Measurements from ENCODE around the gene OPA3. TPM values are rescaled to one million over a fixed set of nuclear protein-coding genes. Genes with fewer than 3 reads are reported as not detected.

The OPA3 gene
- total RNA-seq, 1 experiment from 2014 or later = 10.1 TPM

GRCh38 chr19:45592366-45592765 lies 7.8 kb upstream of the OPA3 start:
- POLR2A ChIA-PET = no interaction called here
- Mint-ChIP-seq H3K4me1 (peaks cover 16% of the 10 kb centered on the region), H3K27ac (no peak overlapping the region), H3K36me3 (no peaks in the 10 kb centered on the region), H3K27me3 (ENCODE audit: low read depth) (peaks cover 72% of the 10 kb centered on the region), H3K9me3 (no peaks in the 10 kb centered on the region), H3K4me3 (no peak overlapping the region)
- TF ChIP-seq, protein P1, sequence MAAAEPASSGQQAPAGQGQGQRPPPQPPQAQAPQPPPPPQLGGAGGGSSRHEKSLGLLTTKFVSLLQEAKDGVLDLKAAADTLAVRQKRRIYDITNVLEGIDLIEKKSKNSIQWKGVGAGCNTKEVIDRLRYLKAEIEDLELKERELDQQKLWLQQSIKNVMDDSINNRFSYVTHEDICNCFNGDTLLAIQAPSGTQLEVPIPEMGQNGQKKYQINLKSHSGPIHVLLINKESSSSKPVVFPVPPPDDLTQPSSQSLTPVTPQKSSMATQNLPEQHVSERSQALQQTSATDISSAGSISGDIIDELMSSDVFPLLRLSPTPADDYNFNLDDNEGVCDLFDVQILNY (CRISPR knock-in tag; IDR thresholded peaks at IDR 0.05) = no peak
- no peak for TF ChIP-seq ERG (CRISPR knock-in tag; IDR thresholded peaks at IDR 0.05)
- no peak for TF ChIP-seq CREM (CRISPR knock-in tag; IDR thresholded peaks at IDR 0.05)
- no peak for TF ChIP-seq ATF3 (CRISPR knock-in tag; conservative IDR thresholded peaks at IDR 0.05)
- no peak for TF ChIP-seq ZNF317 (CRISPR knock-in tag; IDR thresholded peaks at IDR 0.05; ENCODE audit: borderline replicate concordance, low read depth)
- TF ChIP-seq ZNF138 (CRISPR knock-in tag; conservative IDR thresholded peaks at IDR 0.05) = no peak
- no peak for TF ChIP-seq SP1 (CRISPR knock-in tag; conservative IDR thresholded peaks at IDR 0.05)
- TF ChIP-seq, protein P2, sequence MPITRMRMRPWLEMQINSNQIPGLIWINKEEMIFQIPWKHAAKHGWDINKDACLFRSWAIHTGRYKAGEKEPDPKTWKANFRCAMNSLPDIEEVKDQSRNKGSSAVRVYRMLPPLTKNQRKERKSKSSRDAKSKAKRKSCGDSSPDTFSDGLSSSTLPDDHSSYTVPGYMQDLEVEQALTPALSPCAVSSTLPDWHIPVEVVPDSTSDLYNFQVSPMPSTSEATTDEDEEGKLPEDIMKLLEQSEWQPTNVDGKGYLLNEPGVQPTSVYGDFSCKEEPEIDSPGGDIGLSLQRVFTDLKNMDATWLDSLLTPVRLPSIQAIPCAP (CRISPR knock-in tag; IDR thresholded peaks at IDR 0.05) = no peak
- no peak for TF ChIP-seq GABPB1 (CRISPR knock-in tag; IDR thresholded peaks at IDR 0.05)
- no peak for TF ChIP-seq ZNF512 (CRISPR knock-in tag; IDR thresholded peaks at IDR 0.05; ENCODE audit: borderline replicate concordance)
- no peak for TF ChIP-seq ZNF671 (CRISPR knock-in tag; IDR thresholded peaks at IDR 0.05)
- TF ChIP-seq KAT7 (CRISPR knock-in tag; IDR thresholded peaks at IDR 0.05; ENCODE audit: borderline replicate concordance) = no peak
- no peak for TF ChIP-seq PREB (CRISPR knock-in tag; IDR thresholded peaks at IDR 0.05; ENCODE audit: borderline replicate concordance)
- TF ChIP-seq SOX15 (CRISPR knock-in tag; IDR thresholded peaks at IDR 0.05) = no peak
- TF ChIP-seq NFATC4 (CRISPR knock-in tag; IDR thresholded peaks at IDR 0.05) = no peak
- TF ChIP-seq OVOL2 (CRISPR knock-in tag; IDR thresholded peaks at IDR 0.05; ENCODE audit: borderline replicate concordance) = no peak
- TF ChIP-seq ZNF219 (CRISPR knock-in tag; IDR thresholded peaks at IDR 0.05; ENCODE audit: borderline replicate concordance) = no peak
- CTCF ChIA-PET = interaction anchor here (2.6 kb wide), 1 partner anchor 50 kb away, joined by 86 read pairs; no protein-coding TSS in a partner anchor
- no peak for ATAC-seq
- no peak for DNase-seq (ENCODE audit: low spot score)

DNA sequence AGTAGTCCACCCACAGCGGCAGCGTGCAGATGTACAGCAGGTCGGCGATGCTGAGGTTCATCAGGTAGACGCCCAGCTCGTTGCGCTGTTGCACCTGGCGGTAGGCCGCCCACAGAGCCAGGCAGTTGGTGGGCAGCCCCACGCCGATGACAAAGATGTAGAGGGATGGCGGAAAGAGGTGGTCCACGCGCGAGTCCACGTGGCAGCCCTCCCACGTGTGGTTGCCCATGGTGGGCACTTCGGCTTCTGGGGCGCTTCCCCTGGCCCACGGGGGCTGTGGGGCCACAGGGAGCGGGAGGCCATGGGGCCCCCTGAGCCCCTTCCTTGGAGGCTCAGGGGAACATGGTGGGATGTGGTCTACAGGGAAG lies 7.0 kb upstream of the OPA3 start:
- Mint-ChIP-seq H3K4me1 (peaks cover 8% of the 10 kb centered on the region), H3K9me3 (no peaks in the 10 kb centered on the region), H3K27me3 (ENCODE audit: low read depth) (peaks cover 65% of the 10 kb centered on the region), H3K4me3 (no peak overlapping the region), H3K27ac (no peak overlapping the region), H3K36me3 (no peaks in the 10 kb centered on the region)
- CTCF ChIA-PET = interaction anchor here (0.5 to 2.6 kb wide), 21 partner anchors 10 to 188 kb away, joined by 3 to 86 read pairs (median 5); partner anchors contain the start of genes GIPR, QPCTL and SNRPD2
- no peak for DNase-seq (ENCODE audit: low spot score)
- POLR2A ChIA-PET = interaction anchor here (1.0 to 1.2 kb wide), 2 partner anchors 24 to 50 kb away, joined by 3 to 8 read pairs; no protein-coding TSS in a partner anchor
- ATAC-seq = no peak
- TF ChIP-seq GTF2I (CRISPR knock-in tag; conservative IDR thresholded peaks at IDR 0.05) (no peak), MYBL2 (CRISPR knock-in tag; IDR thresholded peaks at IDR 0.05) (no peak), ZBTB21 (CRISPR knock-in tag; IDR thresholded peaks at IDR 0.05; ENCODE audit: borderline replicate concordance) (no peak), ZNF512 (CRISPR knock-in tag; IDR thresholded peaks at IDR 0.05; ENCODE audit: borderline replicate concordance) (no peak), SP1 (CRISPR knock-in tag; conservative IDR thresholded peaks at IDR 0.05) (no peak)
- TF ChIP-seq, protein P3, sequence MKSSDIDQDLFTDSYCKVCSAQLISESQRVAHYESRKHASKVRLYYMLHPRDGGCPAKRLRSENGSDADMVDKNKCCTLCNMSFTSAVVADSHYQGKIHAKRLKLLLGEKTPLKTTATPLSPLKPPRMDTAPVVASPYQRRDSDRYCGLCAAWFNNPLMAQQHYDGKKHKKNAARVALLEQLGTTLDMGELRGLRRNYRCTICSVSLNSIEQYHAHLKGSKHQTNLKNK (CRISPR knock-in tag; IDR thresholded peaks at IDR 0.05) = no peak
- TF ChIP-seq, protein P4, sequence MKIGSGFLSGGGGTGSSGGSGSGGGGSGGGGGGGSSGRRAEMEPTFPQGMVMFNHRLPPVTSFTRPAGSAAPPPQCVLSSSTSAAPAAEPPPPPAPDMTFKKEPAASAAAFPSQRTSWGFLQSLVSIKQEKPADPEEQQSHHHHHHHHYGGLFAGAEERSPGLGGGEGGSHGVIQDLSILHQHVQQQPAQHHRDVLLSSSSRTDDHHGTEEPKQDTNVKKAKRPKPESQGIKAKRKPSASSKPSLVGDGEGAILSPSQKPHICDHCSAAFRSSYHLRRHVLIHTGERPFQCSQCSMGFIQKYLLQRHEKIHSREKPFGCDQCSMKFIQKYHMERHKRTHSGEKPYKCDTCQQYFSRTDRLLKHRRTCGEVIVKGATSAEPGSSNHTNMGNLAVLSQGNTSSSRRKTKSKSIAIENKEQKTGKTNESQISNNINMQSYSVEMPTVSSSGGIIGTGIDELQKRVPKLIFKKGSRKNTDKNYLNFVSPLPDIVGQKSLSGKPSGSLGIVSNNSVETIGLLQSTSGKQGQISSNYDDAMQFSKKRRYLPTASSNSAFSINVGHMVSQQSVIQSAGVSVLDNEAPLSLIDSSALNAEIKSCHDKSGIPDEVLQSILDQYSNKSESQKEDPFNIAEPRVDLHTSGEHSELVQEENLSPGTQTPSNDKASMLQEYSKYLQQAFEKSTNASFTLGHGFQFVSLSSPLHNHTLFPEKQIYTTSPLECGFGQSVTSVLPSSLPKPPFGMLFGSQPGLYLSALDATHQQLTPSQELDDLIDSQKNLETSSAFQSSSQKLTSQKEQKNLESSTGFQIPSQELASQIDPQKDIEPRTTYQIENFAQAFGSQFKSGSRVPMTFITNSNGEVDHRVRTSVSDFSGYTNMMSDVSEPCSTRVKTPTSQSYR (CRISPR knock-in tag; IDR thresholded peaks at IDR 0.05) = no peak

All from WTC11 (cell line).